HCT116 (cell line): ENCODE data around the gene VPS39. TPM values are rescaled to one million over a fixed set of nuclear protein-coding genes. Genes with fewer than 3 reads are reported as not detected.

ENCODE experiments used
- ATAC-seq: fragments of 200-7000 bp; cut with Tn5 transposase; 2 replicates; pipeline ENCODE4 v1.9.1; 2020; ENCODE audit warnings: mild to moderate bottlenecking, moderate library complexity
- BruUV-seq: library from RNA; stranded (reverse); fragments of 400-500 nt; replicated peaks from 2 replicates; lab custom pipeline; 2021; lab: Mats Ljungman, UMichigan
- CTCF ChIA-PET: fragments of 300-600 bp; sonication (Branson Sonifier 250); formaldehyde crosslinking; loops from one replicate; lab custom pipeline; 2021; ENCODE audit warnings: antibody characterized with exemption; lab: Charles Lee
- POLR2A ChIA-PET: fragments of 300-600, 350-600 bp; sonication (Branson Sonifier 250); formaldehyde crosslinking; loops from one replicate; lab custom pipeline; 2021; ENCODE audit warnings: antibody characterized with exemption; lab: Charles Lee
- RAD21 ChIA-PET, 2 experiments: fragments of 300-600 bp; sonication (Branson Sonifier 250); formaldehyde crosslinking; loops; one replicate each; lab custom pipeline; 2023; ENCODE audit warnings: low total read pairs in 2 of 2; ENCODE audit not compliant: uncharacterized antibody in 2 of 2, unreplicated experiment in 2 of 2, low non-redundant PET in 1 of 2; lab: Charles Lee
- DNase-seq: peaks from one replicate; pipeline ENCODE4 v3.0.0-alpha.2; 2010; ENCODE audit warnings: low read depth, low spot score
- H2AFZ ChIP-seq: fragments of 200-600 bp; shearing (Covaris generic), sonication (generic); 2 replicates; pipeline ENCODE4 v1.6.1; 2017; ENCODE audit warnings: low read depth, mixed run types, mixed read lengths, antibody characterized with exemption, low read length; ENCODE audit not compliant: poor library complexity, severe bottlenecking
- H3K27ac ChIP-seq: 2 replicates; pipeline ENCODE4 v1.5.1; 2012; ENCODE audit warnings: low read depth, low read length
- H3K27me3 ChIP-seq: fragments of 200-600 bp; sonication (generic); 2 replicates; pipeline ENCODE4 v1.6.1; 2016; ENCODE audit warnings: mixed run types, low read length, mixed read lengths; ENCODE audit not compliant: insufficient read depth
- H3K36me3 ChIP-seq, 2 experiments: fragments of 200-500 bp in 1 of 2; fragments of 200-600 bp in 1 of 2; sonication (Bioruptor generic) in 1 of 2; sonication (generic) in 1 of 2; 2 replicates each; pipeline versions ENCODE4 v1.5.1 to v1.6.1; 2014 to 2016; ENCODE audit warnings: low read length in 2 of 2, inconsistent platforms in 1 of 2, mixed read lengths in 1 of 2, mixed run types in 1 of 2; ENCODE audit not compliant: insufficient read depth in 2 of 2, control insufficient read depth in 1 of 2
- H3K4me1 ChIP-seq, 2 experiments: fragments of 200-600 bp in 1 of 2; sonication (generic) in 1 of 2; 2 replicates each; pipeline versions ENCODE4 v1.5.1 to v1.6.1; 2012 to 2017; ENCODE audit warnings: low read length in 2 of 2, inconsistent platforms in 1 of 2, mild to moderate bottlenecking in 1 of 2, mixed read lengths in 1 of 2, mixed run types in 1 of 2, moderate library complexity in 1 of 2; ENCODE audit not compliant: insufficient read depth in 2 of 2, control insufficient read depth in 1 of 2
- H3K4me2 ChIP-seq: fragments of 200-600 bp; sonication (generic); 2 replicates; pipeline ENCODE4 v1.6.1; 2017; ENCODE audit warnings: mixed run types, low read length, mixed read lengths
- H3K4me3 ChIP-seq, 2 experiments: fragments of 200-600 bp in 1 of 2; sonication (generic) in 1 of 2; replicated peaks in 1 of 2; 2 replicates each; pipeline ENCODE4 v1.5.1; 2011 to 2016; ENCODE audit warnings: low read length in 2 of 2, control low read depth in 1 of 2, low read depth in 1 of 2, mild to moderate bottlenecking in 1 of 2, mixed read lengths in 1 of 2, mixed run types in 1 of 2
- H3K79me2 ChIP-seq: fragments of 200-600 bp; sonication (generic); 2 replicates; pipeline ENCODE4 v1.6.1; 2017; ENCODE audit warnings: mild to moderate bottlenecking, mixed run types, low read length, moderate library complexity, mixed read lengths; ENCODE audit not compliant: insufficient read depth
- H3K9ac ChIP-seq: fragments of 200-600 bp; sonication (generic); 2 replicates; pipeline ENCODE4 v1.6.1; 2016; ENCODE audit warnings: low read length, mixed read lengths
- H3K9me2 ChIP-seq: fragments of 200-600 bp; sonication (generic), shearing (Covaris generic); 2 replicates; pipeline ENCODE4 v1.6.1; 2017; ENCODE audit warnings: mixed run types, mild to moderate bottlenecking, moderate library complexity; ENCODE audit not compliant: insufficient read depth
- H3K9me3 ChIP-seq, 2 experiments: fragments of 200-500 bp in 1 of 2; fragments of 200-600 bp in 1 of 2; sonication (Bioruptor generic) in 1 of 2; sonication (generic) in 1 of 2; 2 replicates each; pipeline ENCODE4 v1.6.1; 2014 to 2017; ENCODE audit warnings: low read length in 2 of 2, mixed read lengths in 2 of 2, inconsistent platforms in 1 of 2, low read depth in 1 of 2, mild to moderate bottlenecking in 1 of 2, mixed run types in 1 of 2, moderate library complexity in 1 of 2; ENCODE audit not compliant: control insufficient read depth in 1 of 2, insufficient read depth in 1 of 2
- H4K20me1 ChIP-seq: fragments of 200-600 bp; sonication (generic), shearing (Covaris generic); 2 replicates; pipeline ENCODE4 v1.6.1; 2017; ENCODE audit warnings: mixed run types, mild to moderate bottlenecking, moderate library complexity; ENCODE audit not compliant: insufficient read depth
- CEBPB ChIP-seq: IDR thresholded peaks from 2 replicates; pipeline ENCODE4 v1.6.1; 2012; ENCODE audit warnings: low read depth
- EZH2phosphoT487 ChIP-seq: fragments of 200-600 bp; IDR thresholded peaks from 2 replicates; pipeline ENCODE4 v1.6.1; 2018; ENCODE audit warnings: antibody characterized with exemption, borderline replicate concordance
- REST ChIP-seq: IDR thresholded peaks from 2 replicates; pipeline ENCODE4 v1.6.1; 2012; ENCODE audit warnings: low read depth
- SIN3A ChIP-seq: IDR thresholded peaks from 2 replicates; pipeline ENCODE4 v1.6.1; 2012; ENCODE audit warnings: low read depth
- TCF7L2 ChIP-seq: IDR thresholded peaks from 2 replicates; pipeline ENCODE4 v1.7.0; 2011; ENCODE audit warnings: borderline replicate concordance, inconsistent platforms; ENCODE audit not compliant: insufficient read depth, insufficient read length; ENCODE audit errors: extremely low read depth
- ZBTB33 ChIP-seq: IDR thresholded peaks from 2 replicates; pipeline ENCODE4 v1.6.1; 2011; ENCODE audit warnings: mild to moderate bottlenecking, low read length, moderate library complexity; ENCODE audit not compliant: insufficient replicate concordance; ENCODE audit errors: extremely low read depth
- ZNF274 ChIP-seq: fragments of 200-500 bp; sonication (Bioruptor generic); IDR thresholded peaks from 2 replicates; pipeline ENCODE4 v1.6.1; 2014; ENCODE audit warnings: mild to moderate bottlenecking, low read depth, low read length, inconsistent platforms
- intact Hi-C: fragments of 100-400 bp; cut with micrococcal nuclease; formaldehyde crosslinking; loops from 2 replicates; pipeline ENCODE4 v1.10.0; 2022
- total RNA-seq: library from RNA; stranded (reverse); gene quantifications from one replicate; pipeline ENCODE4 v1.2.1, GENCODE V29; 2021; ENCODE audit not compliant: unreplicated experiment

VPS39 gene
- total RNA-seq, 1 experiment from 2014 or later, result 40.1 TPM

- Histone ChIP-seq H3K27me3 (no peaks in the 10 kb centered on the region; the same call in 1 of the 2 replicates), H3K9ac (no peak overlapping the region), H3K36me3 (no peaks in the 10 kb centered on the region), H2AFZ (no peak overlapping the region), H4K20me1 (no peaks in the 10 kb centered on the region), H3K9me3 (no peaks in the 10 kb centered on the region), H3K27ac (no peak overlapping the region), H3K79me2 (no peaks in the 10 kb centered on the region), H3K9me2 (no peaks in the 10 kb centered on the region), H3K4me3 (no peak overlapping the region), H3K4me2 (no peak overlapping the region), H3K4me1 (no peaks in the 10 kb centered on the region)
- ATAC-seq (no peak), DNase-seq (no peak)
- BruUV-seq, result no TSS peak
- CTCF ChIA-PET, result no interaction called here
- no peak for TF ChIP-seq TCF7L2
- no peak for TF ChIP-seq CEBPB
- TF ChIP-seq REST, result no peak
- no peak for TF ChIP-seq SIN3A
- no peak for TF ChIP-seq ZBTB33
- no peak for TF ChIP-seq ZNF274
- TF ChIP-seq EZH2phosphoT487, result no peak
- POLR2A ChIA-PET, result no interaction called here
- RAD21 ChIA-PET, result no interaction called here
- intact Hi-C loops, result no loop called here
Measured at GRCh38 chr15:42141246-42141645, 66.9 kb downstream of the VPS39 start.
